ENCODE data around the gene FXYD4.

- TF ChIP-seq CTCF (IDR thresholded peaks at IDR 0.05), result no peak
- TF ChIP-seq POLR2A (IDR thresholded peaks at IDR 0.05), result no peak
Measured at GRCh38 chr10:43323245-43323644, 48.2 kb upstream of the FXYD4 start.
